Measurements from ENCODE around the gene SERINC4.

GRCh38 chr15:43808435-43808950, 8.5 kb upstream of the SERINC4 start:
- no peak for TF ChIP-seq CTCF (IDR thresholded peaks at IDR 0.05; ENCODE audit: extremely low read depth in 1 of 2, insufficient read depth in 1 of 2, low read depth in 1 of 2, low read length in 2 of 2)
- no peak for TF ChIP-seq POLR2A (IDR thresholded peaks at IDR 0.05; ENCODE audit: low read depth, low read length)
- no peak for TF ChIP-seq GATA2 (IDR thresholded peaks at IDR 0.05; ENCODE audit: insufficient read depth, insufficient read length, low read depth, low read length)
- TF ChIP-seq EZH2 (IDR thresholded peaks at IDR 0.05; ENCODE audit: borderline replicate concordance, low read depth, low read length, severe bottlenecking) = no peak

All from endothelial cell of umbilical vein (primary cell).